Posterior cingulate gyrus (tissue), 11 donors: Measurements from ENCODE around the gene VPS13D.
"Not testable (repeated sequence)": the region's sequence is repeated elsewhere in the genome, so short reads cannot be mapped to it uniquely, and the experiment has no call there.

ENCODE experiments used
- DNase-seq, 10 donors: peaks; one replicate each; pipeline versions ENCODE4 v3.0.0 to v3.0.0-alpha.2; 2020 to 2021; ENCODE audit warnings: mixed read lengths in 3 of 10
- intact Hi-C: fragments of 100-400 bp; cut with DNase I; formaldehyde crosslinking; loops from one replicate; pipeline ENCODE4 v1.15.1; 2023

VPS13D gene

GRCh38 chr1:12438349-12438924, 208.6 kb downstream of the VPS13D start:
- intact Hi-C loops: no loop called here
- DNase-seq: no peak

- no peak for DNase-seq
- intact Hi-C loops: no loop called here
Observed at GRCh38 chr1:12439073-12439472, 209.2 kb downstream of the VPS13D start.

GRCh38 chr1:12441414-12442105, 211.7 kb downstream of the VPS13D start:
- no peak for DNase-seq
- intact Hi-C loops: no loop called here

GRCh38 chr1:12442217-12442616, 212.4 kb downstream of the VPS13D start:
- no peak for DNase-seq

GRCh38 chr1:12443151-12443550, 213.3 kb downstream of the VPS13D start:
- intact Hi-C loops: no loop called here
- DNase-seq: no peak

More at GRCh38 chr1:12442217-12442616, 212.4 kb downstream of the VPS13D start:
- intact Hi-C loops: no loop called here

- no peak for DNase-seq
- intact Hi-C loops: no loop called here
Observed at GRCh38 chr1:12444329-12444841, 214.6 kb downstream of the VPS13D start.

- intact Hi-C loops: no loop called here
- no peak for DNase-seq
Observed at GRCh38 chr1:12445257-12445656, 215.4 kb downstream of the VPS13D start.

GRCh38 chr1:12446593-12446992, 216.8 kb downstream of the VPS13D start:
- intact Hi-C loops: no loop called here
- DNase-seq: no peak

- intact Hi-C loops: no loop called here
- DNase-seq: no peak
Observed at GRCh38 chr1:12447307-12447706, 217.5 kb downstream of the VPS13D start.

GRCh38 chr1:12447849-12448312, 218.1 kb downstream of the VPS13D start:
- DNase-seq: no peak
- intact Hi-C loops: no loop called here

GRCh38 chr1:12448746-12449177, 218.9 kb downstream of the VPS13D start:
- intact Hi-C loops: no loop called here

GRCh38 chr1:12450090-12450755, 220.4 kb downstream of the VPS13D start:
- DNase-seq: peak in 4 of 10 donors; percentile 35 to 91 (median 56)

More at GRCh38 chr1:12448746-12449177, 218.9 kb downstream of the VPS13D start:
- DNase-seq: no peak

GRCh38 chr1:12450756-12451559, 221.1 kb downstream of the VPS13D start:
- intact Hi-C loops: no loop called here
- no peak for DNase-seq

More at GRCh38 chr1:12450090-12450755, 220.4 kb downstream of the VPS13D start:
- intact Hi-C loops: no loop called here

GRCh38 chr1:12451560-12451900, 221.7 kb downstream of the VPS13D start:
- intact Hi-C loops: no loop called here
- DNase-seq: no peak

- DNase-seq: no peak
- intact Hi-C loops: no loop called here
Observed at GRCh38 chr1:12452262-12452661, 222.4 kb downstream of the VPS13D start.

GRCh38 chr1:12453400-12454343, 223.8 kb downstream of the VPS13D start:
- intact Hi-C loops: no loop called here
- DNase-seq: no peak

GRCh38 chr1:12454406-12455391, 224.9 kb downstream of the VPS13D start:
- intact Hi-C loops: no loop called here
- DNase-seq: no peak

- intact Hi-C loops, DNase-seq: not testable (repeated sequence)
Observed at GRCh38 chr1:12456081-12456480, 226.3 kb downstream of the VPS13D start.
